ENCODE measurements around the gene TCF20.

DNA sequence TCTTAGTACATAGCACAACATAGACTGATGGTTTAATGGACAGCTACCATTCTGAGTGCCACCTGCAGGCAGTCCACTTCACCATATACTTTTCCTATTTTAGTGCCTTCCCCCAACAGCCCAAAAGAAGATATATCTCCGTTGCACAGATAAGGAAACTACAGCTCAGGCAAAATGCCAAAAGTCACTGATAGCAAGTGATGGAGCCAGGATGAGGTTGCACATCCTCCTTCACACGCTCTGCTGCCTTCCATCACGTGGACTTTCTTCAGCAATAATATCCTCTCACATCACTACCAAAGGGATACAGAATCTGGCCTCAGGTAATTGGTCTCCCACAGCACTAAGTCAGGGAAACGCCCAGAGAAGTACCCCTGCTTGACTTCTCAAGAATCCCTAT, 7.5 kb downstream of the TCF20 start:
- TF ChIP-seq, protein P1, sequence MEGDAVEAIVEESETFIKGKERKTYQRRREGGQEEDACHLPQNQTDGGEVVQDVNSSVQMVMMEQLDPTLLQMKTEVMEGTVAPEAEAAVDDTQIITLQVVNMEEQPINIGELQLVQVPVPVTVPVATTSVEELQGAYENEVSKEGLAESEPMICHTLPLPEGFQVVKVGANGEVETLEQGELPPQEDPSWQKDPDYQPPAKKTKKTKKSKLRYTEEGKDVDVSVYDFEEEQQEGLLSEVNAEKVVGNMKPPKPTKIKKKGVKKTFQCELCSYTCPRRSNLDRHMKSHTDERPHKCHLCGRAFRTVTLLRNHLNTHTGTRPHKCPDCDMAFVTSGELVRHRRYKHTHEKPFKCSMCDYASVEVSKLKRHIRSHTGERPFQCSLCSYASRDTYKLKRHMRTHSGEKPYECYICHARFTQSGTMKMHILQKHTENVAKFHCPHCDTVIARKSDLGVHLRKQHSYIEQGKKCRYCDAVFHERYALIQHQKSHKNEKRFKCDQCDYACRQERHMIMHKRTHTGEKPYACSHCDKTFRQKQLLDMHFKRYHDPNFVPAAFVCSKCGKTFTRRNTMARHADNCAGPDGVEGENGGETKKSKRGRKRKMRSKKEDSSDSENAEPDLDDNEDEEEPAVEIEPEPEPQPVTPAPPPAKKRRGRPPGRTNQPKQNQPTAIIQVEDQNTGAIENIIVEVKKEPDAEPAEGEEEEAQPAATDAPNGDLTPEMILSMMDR (IDR thresholded peaks at IDR 0.05) = no peak
- no peak for TF ChIP-seq GABPA (IDR thresholded peaks at IDR 0.05; ENCODE audit: low read depth)

All from SK-N-SH (cell line).